NCI-H2029 treated with DMSO at 0.1 percent for 48 hours (cell line): Measurements from ENCODE around the gene RBMS3.

Experiments
- DNase-seq: peaks from one replicate; lab custom pipeline; 2025; lab: John Stamatoyannopoulos, UW

RBMS3 gene

DNA sequence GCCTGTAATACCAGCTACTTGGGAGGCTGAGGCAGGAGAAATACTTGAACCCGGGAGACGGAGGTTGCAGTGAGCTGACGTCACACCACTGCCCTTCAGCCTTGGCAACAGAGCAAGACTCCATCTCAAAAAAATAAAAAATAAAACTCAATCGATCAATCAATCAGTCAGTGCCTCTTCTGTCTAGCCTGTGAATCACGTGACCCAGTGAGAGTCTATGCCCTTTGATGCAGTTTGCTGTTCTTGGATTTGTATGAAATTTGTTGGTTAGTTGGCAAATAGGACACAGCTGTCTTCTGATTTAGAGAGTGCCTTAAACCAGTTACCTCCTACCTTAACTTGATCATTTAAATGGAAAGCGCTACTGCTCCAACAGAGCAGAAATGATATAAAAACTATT is 3.6 kb upstream of the RBMS3 start:
- no peak for DNase-seq

DNA sequence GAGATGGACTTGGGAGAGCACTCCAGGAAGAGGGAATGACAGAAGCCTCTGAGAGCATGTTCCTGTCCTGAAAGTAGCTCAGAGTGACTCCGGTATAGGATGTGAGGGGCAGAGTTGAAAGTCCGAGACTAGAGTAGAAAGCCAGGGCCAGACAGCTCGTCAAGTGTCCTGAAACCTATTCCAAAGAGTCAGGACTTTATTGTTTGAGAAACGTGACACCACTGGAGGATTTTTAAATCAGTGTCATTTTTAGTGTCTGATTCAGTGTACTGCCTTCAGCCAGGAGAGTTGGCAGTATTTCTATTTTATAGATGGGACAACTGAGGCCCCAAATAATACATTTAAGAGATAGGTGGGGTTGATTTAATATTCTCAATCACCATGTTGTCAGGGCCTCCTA is 1.6 kb upstream of the RBMS3 start:
- no peak for DNase-seq

DNA sequence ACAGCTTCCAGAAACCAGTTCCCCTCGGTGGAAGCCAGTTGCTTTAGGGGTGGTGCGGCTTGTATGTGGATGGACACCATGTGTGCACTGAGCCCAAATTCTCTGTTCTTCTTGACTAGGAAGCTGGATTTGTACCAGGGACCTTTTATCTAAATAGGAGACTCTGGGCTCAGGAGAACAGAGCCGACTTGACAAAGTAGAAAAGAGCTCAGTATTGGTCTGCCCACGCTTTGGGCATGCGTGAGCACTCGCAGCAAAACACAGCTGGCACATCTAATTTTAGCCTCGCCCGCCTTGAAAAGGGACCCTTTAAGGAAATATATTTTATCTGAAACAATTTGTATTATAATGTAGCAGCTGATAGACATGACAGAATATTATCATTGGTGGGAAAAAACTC is 1.1 kb upstream of the RBMS3 start:
- no peak for DNase-seq

DNA sequence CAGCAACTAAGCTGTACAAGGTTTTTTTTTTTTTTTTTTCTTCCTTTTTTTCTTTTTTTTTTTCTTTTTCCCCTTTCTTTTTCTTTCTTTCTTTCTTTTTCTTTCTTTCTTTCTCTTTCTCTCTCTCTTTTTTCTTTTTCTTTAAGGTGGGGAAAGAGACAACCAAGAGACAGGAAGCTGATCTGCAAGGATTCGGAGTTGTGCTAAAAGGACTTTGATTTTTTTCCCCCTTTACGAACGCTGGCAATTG is 148 bp downstream of the RBMS3 start:
- DNase-seq = no peak

DNA sequence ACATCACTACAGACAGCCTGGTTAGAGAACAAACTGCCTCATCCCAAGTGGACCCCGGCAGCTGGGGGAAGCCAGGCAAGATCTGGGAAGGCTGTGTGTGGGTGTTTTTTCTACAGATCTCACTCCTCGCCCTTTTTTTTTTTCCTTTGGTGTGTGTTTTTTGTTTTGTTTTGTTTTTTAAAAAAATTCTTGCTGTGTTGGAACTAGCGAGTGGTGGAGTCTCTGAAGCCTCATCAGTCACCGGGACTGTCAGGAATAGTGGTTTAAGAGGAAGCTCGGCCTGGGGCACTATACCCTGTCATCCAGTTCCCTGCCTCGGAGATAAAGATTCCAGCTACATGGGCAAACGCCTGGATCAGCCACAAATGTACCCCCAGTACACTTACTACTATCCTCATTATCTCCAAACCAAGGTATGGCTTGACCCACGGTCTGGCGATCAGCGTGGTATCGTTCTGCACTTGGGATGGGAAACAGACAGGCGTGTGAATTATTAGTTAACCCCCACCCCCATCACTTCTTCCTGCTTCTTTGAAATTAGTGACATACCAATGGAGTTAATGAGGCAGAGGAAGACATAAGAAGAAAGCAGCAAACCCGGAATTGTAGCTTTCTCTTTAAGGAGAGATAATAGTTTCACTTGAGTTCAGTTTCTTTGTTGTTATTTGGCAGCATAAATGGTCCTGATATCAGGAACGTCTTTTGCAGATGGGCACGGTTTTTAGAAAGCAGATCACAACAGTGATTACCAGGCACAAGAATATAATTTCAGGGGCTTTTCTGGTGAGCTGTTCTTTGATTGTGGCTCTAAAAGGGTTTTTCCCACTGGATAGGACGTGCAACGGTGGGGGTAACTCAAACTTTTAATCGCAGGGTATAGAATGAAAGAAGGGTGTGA is 722 bp downstream of the RBMS3 start:
- no peak for DNase-seq

DNA sequence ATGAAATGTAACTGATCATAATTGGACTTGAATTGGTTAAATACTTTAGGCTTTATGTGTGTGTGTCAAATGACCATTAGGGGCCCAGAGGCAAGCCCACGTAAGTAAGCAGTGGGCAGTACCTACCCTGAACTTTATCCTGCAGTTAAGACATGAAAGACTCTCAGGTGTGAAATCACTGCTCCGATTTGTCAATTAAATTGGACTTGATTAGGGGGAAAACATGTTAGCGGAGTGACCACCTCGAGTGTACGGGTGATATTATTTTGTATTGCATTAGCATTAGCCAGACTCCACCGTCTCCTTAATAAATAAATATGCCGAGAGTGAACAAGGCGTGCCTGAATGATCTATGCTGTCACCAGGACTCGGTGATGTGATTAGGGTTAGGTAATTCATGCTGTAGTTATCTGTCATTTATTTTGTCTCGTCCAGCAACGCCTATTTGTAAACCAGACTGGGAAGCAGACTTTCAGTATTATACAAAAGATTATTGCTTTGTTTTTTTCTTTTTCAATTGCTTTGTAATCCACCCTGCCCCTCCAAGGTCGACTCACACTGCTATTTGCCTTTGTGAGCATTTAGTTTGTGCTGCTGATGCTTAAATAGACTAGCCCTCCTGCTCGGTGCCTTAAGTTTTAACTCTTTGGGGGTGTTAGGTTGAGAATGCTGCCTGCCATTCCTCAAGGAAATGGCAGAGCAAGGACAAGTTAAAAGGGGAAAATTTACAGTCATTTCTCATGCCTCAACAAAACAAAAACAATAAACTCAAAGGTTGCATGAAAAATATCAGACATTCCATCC is 1.8 kb downstream of the RBMS3 start:
- DNase-seq = no peak

DNA sequence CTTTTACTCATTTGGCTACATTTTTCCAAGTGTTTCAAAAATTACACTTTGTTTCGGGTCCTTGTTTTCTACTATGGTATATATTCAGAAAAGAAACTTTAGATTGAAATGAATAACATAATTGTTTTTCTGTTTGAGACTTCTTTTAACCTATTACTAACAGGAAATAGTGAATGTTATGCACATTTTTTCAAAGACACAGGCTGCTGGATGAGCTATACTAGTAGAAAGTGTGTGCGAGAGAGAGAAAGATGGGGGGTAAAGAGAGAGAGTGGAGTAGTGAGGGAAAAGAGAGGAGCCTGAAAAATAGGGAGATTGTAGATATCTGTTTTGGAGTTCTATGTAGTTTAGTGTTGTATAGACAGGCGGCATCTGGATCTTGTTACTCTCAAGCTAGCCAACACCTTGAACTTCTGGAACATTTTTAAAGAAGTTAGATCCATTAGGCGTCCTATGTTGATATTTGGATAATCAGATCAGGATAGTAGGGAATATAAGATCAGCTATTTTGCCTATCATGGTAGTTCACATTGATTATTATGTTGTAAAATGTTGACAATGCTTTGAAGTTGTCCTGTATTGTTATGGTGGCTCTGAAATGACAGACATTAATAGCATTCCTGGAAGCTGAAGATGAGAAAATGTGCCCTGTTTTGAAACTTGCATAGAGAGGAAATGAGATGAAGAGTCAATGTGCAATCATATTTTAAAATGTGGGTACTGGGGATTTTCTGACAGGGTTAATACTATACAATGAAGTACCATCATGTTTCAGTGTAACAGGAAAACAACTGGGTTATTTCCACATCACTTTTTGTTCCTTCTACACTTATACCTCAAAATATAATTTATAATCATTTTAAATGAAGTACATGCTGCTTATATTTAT is 2.6 kb downstream of the RBMS3 start:
- DNase-seq = no peak

DNA sequence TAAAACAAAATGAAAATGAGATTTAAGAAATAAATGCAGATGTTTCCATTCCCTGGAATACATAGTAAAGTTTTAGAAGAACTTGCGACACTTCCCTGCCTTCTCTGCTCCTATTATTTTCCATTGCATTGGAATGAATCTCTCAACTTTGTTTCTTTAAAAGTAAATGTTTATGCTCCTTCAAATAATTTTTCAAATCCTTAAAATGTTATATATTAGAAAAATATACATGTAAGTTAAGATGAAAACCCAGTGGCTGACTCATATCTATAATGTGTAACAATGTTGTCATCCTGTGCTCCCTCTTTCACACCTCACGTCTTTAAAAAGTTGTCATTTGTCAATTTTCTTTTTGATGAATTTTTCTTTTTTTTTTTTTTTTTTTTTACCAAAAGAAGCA is 3.6 kb downstream of the RBMS3 start:
- no peak for DNase-seq

DNA sequence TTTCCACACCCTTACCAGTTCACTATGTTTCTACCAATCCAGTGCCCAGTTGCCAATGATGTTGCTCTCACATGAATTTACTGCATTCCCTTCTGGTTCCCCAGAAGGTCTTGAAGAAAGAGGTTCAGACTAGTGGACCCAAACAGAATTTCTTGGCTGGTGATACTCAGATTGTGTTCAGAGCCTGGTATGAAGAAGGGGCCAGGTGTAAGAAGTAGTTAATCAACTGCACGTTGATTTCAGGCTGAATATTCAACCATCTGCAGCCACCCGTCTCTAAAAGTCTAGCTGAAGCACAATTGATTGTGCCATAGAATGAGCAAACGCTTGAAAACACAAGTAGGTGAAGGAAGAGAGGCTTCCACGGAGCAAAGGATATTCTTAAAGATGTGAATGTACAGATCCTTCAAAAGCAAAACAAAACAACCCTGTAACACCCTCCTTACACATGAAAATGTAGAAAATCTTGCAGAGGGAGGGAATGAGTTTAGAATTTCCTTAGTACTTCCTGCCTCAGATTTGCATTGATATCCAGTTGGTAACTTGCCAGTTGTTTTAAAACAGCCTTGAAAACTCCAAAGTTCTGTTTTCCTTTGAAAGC is 4.7 kb downstream of the RBMS3 start:
- no peak for DNase-seq

DNA sequence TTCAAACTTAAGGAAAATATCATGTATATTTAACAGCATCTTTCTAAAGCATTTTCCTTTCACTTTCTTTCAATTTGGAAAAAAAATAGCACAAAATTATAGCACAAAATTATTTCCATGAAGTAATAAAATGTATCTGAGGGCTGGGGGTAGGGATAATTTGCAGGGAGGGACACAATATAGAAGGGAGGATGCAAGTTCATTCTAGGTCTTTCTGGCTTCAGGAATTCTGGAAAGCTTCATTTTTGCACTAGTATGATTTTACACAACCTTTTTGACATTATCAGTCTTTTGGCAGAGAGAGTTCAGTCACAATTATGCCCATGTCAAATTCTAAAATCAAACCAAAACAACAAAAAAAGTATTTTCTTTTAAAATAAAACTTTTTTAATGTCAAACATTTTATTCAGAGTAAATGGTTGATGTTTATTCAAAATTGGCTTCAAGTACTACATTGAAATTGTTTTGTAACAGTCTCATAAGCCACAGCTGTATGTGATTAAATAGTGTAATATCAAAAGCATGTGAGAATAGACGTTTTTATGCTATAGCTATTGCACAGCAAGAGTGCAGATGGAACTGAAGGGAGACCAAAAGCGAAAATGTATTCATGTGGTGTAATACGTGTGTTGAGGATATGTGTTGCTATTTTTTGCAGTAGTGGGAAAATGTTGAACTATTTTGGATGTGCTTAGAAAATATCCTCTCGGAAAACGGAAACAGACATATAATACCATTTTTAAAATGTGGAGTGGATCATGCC is 5.8 kb downstream of the RBMS3 start:
- no peak for DNase-seq

DNA sequence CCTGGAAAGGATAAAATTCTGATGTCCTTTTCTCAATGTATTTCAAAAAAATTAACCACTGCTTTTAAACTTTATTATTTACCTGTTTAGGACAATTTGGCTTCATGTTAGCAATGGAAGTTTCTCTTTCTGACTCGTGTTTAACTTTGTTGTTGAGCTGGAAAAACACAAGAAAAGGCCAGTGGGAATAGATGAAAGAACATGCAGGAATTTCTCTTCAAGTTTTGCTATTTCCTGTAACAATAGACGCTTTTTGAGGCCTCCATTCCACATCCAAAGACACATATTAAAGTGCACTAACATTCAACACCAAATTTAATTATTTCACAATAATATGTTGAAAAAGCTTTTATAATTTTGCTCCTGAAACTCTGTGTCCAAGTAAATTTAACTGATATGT is 9.7 kb downstream of the RBMS3 start:
- no peak for DNase-seq

DNA sequence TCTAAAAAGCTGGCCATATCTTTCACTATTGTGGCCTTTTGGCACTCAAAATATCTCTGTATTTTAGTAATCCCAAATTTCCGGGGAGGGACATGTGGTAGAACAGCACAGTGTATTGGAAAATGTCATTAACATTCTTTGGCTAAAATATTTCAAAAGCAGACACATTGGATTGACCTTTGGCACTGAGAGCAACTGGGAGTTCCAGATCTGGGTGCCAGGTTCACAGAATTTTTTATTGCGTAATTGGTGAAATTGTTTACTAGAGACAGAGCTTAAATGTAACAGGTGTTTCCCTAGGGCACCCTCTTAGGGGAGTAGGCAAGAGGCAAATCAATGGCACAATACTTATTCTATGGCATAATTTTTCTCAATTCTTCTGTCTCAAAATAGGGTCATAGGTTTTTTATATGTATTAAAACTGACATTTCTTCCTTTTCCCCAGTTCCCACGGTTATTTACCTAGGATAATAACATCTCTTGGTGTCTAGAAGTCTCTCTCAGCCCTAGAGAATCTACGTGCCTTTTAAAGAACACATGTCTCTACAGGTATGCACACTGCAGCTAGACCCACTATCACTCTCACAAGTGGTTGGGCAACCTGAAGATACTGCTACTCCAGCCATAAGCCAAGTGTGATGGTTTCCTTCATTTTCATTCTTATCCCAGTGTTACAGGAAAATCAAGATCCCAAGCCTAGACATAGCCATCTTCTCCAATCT is 10.6 kb downstream of the RBMS3 start:
- DNase-seq = no peak

DNA sequence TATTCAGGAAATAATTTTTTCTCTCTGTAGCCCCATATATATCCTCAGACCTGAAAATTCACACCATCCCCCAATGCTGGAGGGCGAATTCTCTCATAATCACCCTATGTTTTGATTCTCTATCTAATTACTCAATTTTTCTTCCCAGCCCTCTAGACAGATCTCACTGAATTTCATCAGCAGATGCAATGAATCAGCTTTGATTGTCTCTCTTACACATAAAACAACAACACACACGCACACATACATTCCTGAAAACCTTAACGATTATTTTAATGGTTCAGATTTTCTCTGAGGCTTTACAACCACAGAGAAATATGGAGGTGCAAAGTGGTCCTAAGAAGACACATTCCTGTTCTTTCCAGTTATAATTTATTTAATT is 11.1 kb downstream of the RBMS3 start:
- DNase-seq = no peak

DNA sequence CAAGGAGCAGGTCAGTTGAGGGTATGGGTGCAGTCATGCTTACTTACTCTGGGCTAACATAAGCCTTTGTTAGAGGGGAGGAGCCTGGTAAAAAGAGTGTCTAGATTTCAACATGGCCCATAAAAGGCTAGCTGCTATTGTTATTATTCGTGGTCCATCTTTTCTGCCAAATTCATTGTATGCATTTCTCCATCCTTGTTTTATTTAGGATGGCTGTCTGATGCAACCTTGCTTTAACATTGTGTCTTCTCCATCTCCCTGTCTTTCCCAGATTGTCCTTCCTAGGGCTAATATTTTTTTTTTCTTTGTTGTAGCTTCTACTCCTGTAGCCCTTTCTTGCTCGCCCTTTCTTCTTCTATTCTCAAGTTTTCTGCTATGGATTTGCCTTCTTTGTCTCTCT is 12.6 kb downstream of the RBMS3 start:
- no peak for DNase-seq

DNA sequence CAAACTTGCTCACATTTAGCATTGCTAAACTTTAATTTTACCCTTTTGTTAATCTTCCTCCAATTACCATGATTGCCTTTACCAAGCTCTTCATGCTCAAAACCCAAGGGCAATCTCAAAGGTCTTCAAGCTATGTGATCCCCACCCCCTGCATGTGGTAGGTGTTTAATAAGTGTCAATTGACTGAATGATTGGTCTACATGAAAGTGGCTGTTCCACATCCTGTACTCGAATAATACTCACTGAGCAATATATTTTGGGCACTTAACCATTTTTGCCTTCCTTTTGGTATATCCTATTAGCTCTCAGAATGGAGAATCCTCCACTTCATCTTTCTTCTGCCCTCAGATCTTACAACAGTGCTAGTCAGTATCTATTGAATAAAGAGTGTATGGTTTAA is 17.1 kb downstream of the RBMS3 start:
- no peak for DNase-seq

DNA sequence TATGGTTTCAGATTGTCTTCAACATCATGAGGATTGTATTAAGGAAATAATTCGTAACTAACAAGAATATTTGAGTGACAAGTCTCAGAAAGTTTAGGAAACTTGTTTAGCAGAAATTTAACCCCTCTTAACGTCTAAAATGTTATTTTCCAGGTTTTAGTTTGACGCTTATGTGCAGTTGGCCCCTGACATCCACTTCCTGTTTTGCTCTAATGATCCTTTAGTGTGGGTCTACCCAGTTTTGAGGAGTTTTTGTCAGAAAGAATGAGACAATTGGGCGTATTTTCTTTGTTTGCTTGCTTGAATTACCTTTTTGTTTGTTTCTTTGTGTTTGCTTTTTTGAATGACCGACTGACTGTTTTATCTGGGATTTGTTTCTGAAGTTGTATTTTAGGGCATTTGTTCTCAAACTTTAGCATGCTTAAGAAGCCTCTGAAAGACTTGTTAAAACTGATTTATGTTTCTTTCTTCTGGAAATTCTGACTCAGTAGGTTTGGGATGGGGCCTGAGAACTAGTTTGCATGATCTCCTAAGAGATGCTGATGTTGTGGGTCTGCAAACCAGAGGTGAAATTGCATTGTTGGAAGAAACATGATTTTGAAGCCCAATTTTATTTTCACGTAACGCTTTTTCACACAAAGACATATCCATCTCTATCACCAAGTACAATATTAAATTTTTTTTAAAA is 20.6 kb downstream of the RBMS3 start:
- DNase-seq = no peak

DNA sequence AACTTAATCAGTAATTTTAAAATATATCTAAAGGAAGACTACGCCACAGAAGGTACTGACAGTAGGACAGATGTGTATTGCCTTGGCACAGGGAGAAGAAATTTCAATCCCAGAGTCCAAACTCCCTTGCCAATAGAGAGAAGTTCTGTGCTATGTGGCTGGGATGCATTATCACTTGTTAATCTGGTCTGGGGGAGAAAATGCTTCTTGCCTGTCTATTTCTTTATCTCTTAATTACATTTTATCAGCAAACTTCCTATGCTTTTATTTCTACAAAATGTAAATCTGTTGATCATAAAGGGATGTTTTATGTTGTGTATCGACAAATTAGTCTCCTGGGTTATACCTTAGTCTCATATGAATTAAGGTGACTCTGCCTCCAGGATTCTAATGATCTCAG is 21.7 kb downstream of the RBMS3 start:
- no peak for DNase-seq

DNA sequence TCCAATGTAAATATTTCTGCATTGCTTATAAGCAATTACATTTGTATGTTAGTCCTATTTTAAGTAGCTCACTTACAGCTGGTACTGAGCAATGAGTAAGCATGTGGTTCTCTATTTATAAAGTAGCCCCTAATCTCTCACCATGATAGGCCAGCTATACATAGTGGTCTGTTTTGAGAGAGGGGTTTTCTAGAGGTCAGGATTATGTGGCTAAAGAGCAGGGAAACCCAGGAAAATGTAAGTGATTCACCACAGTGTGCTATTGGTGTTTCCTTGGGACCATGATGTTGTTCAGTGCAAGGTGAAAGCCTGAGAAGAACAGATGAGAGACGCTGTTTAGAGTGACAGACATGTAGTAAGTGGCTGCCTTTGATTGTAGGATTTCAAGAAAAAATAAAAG is 26.4 kb downstream of the RBMS3 start:
- DNase-seq = no peak

DNA sequence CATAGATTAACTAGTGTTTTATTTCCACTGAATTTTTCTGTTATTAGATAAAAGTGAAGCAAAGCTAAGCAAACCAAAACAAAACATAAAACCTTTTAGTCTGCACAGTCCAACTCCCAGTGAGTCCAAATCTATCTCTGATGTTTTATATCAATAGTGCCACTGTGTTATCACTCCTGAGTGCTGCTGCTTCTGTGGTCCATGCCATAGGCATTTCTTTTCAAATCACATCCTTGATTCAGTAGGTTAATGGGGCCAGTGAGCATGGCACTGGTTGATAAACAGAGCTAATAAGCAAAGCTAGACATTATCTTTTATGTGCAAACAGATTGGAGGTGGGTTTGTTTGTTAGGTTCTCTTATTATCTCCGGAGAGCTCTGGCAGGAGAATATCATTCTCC is 30.0 kb downstream of the RBMS3 start:
- no peak for DNase-seq

DNA sequence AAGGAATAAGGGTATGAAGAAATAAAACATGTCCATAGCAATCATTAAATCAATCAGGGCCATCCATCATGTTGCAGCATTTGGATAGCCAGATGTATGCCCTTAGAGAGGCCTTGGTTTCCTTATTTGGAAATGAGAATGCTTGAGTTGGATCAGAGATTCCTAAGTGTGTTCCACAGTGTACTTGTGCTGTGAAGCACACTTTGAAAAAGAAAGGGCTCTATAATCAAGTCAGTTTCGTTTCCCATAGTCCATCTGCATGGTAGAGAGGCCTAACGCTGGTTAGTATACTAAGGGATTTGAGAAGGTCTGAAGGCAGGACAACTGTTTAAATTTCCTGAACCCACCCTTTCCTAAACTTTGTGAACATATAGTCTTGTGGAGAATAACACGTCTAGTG is 30.9 kb downstream of the RBMS3 start:
- DNase-seq = no peak
